HepG2 (cell line): Measurements from ENCODE around the gene STEAP3. TPM values are rescaled to one million over a fixed set of nuclear protein-coding genes. Genes with fewer than 3 reads are reported as not detected.
A peak's percentile ranks its signal among the peaks of the same experiment; 100 is the strongest.

Experiments
- AGO1 ChIP-seq: fragments of 200-400 bp; formaldehyde crosslinking; IDR thresholded peaks from 2 replicates; pipeline ENCODE4 v1.6.1; 2017; ENCODE audit warnings: mild to moderate bottlenecking, low read depth, low read length, moderate library complexity; ENCODE audit not compliant: poor library complexity, severe bottlenecking
- ATF7-NPFF ChIP-seq: sonication (generic); formaldehyde crosslinking; IDR thresholded peaks from 2 replicates; pipeline ENCODE4 v1.8.1; 2023; ENCODE audit warnings: mild to moderate bottlenecking, low read depth, missing genetic modification reagents, moderate library complexity
- CENPX ChIP-seq: sonication (generic); formaldehyde crosslinking; IDR thresholded peaks from 2 replicates; pipeline ENCODE4 v1.9.0; 2021; ENCODE audit warnings: mild to moderate bottlenecking, missing genetic modification reagents, moderate library complexity
- CSRNP1 ChIP-seq: sonication (generic); formaldehyde crosslinking; IDR thresholded peaks from 2 replicates; pipeline ENCODE4 v1.8.1; 2023; ENCODE audit warnings: mild to moderate bottlenecking, missing genetic modification reagents
- FOXC1 ChIP-seq: sonication (generic); formaldehyde crosslinking; IDR thresholded peaks from 2 replicates; pipeline ENCODE4 v1.8.0; 2022; ENCODE audit warnings: mild to moderate bottlenecking, missing genetic modification reagents, borderline replicate concordance
- GZF1 ChIP-seq: sonication (generic); formaldehyde crosslinking; IDR thresholded peaks from 2 replicates; pipeline ENCODE4 v1.5.1; 2020; ENCODE audit warnings: mild to moderate bottlenecking, missing genetic modification reagents
- HHEX ChIP-seq: IDR thresholded peaks from 2 replicates; pipeline ENCODE4 v1.6.1; 2016; ENCODE audit warnings: control low read depth
- HOXA3 ChIP-seq: sonication (generic); formaldehyde crosslinking; IDR thresholded peaks from 2 replicates; pipeline ENCODE4 v1.5.0; 2020; ENCODE audit warnings: missing genetic modification reagents
- JDP2 ChIP-seq: sonication (generic); formaldehyde crosslinking; IDR thresholded peaks from 2 replicates; pipeline ENCODE4 v1.8.1; 2022; ENCODE audit warnings: missing genetic modification reagents, borderline replicate concordance
- KDM2A ChIP-seq: sonication (generic); formaldehyde crosslinking; IDR thresholded peaks from 2 replicates; pipeline ENCODE4 v1.4.0; 2020; ENCODE audit warnings: low read depth, missing genetic modification reagents, borderline replicate concordance
- KDM5B ChIP-seq: sonication (generic); formaldehyde crosslinking; IDR thresholded peaks from 2 replicates; pipeline ENCODE4 v1.4.0; 2020; ENCODE audit warnings: missing genetic modification reagents, mild to moderate bottlenecking, borderline replicate concordance
- LBX2 ChIP-seq: sonication (generic); formaldehyde crosslinking; IDR thresholded peaks from 2 replicates; pipeline ENCODE4 v1.5.0; 2020; ENCODE audit warnings: missing genetic modification reagents, mild to moderate bottlenecking, borderline replicate concordance
- MLLT10 ChIP-seq: sonication (generic); formaldehyde crosslinking; IDR thresholded peaks from 2 replicates; pipeline ENCODE4 v1.4.0; 2020; ENCODE audit warnings: missing genetic modification reagents
- NAIF1 ChIP-seq: sonication (generic); formaldehyde crosslinking; IDR thresholded peaks from 2 replicates; pipeline ENCODE4 v1.5.0; 2020; ENCODE audit warnings: mild to moderate bottlenecking, missing genetic modification reagents, borderline replicate concordance
- NCOR1 ChIP-seq: fragments of 200-600 bp; sonication (generic); IDR thresholded peaks from 2 replicates; pipeline ENCODE4 v1.7.0; 2017; ENCODE audit warnings: antibody characterized with exemption, low read length, borderline replicate concordance
- POLR2A ChIP-seq, 2 experiments: IDR thresholded peaks; 2 replicates each; pipeline ENCODE4 v1.6.1; 2011; ENCODE audit warnings: low read depth in 2 of 2, low read length in 2 of 2, mild to moderate bottlenecking in 1 of 2, moderate library complexity in 1 of 2; ENCODE audit not compliant: insufficient read depth in 1 of 2
- PRMT3 ChIP-seq: sonication (generic); formaldehyde crosslinking; IDR thresholded peaks from 2 replicates; pipeline ENCODE4 v1.8.1; 2022; ENCODE audit warnings: low read depth, mild to moderate bottlenecking, moderate library complexity, missing genetic modification reagents, borderline replicate concordance
- TAF15 ChIP-seq: fragments of 200-400 bp; formaldehyde crosslinking; IDR thresholded peaks from one replicate; pipeline ENCODE4 v1.6.1; 2018; ENCODE audit warnings: mild to moderate bottlenecking, low read depth, low read length; ENCODE audit not compliant: poor library complexity, severe bottlenecking
- ZMYM4 ChIP-seq: sonication (generic); formaldehyde crosslinking; IDR thresholded peaks from 2 replicates; pipeline ENCODE4 v1.8.1; 2023; ENCODE audit warnings: mild to moderate bottlenecking, missing genetic modification reagents
- ZNF225 ChIP-seq: sonication (generic); formaldehyde crosslinking; IDR thresholded peaks from 2 replicates; pipeline ENCODE4 v1.4.0; 2020; ENCODE audit warnings: mild to moderate bottlenecking, missing genetic modification reagents
- ZNF256 ChIP-seq: sonication (generic); formaldehyde crosslinking; conservative IDR thresholded peaks from 2 replicates; pipeline ENCODE4 v1.4.0; 2020; ENCODE audit warnings: missing genetic modification reagents
- ZNF30 ChIP-seq: sonication (generic); formaldehyde crosslinking; IDR thresholded peaks from 2 replicates; pipeline ENCODE4 v1.5.0; 2020; ENCODE audit warnings: mild to moderate bottlenecking, missing genetic modification reagents
- ZNF558 ChIP-seq: sonication (generic); formaldehyde crosslinking; IDR thresholded peaks from 2 replicates; pipeline ENCODE4 v1.9.0; 2022; ENCODE audit warnings: mild to moderate bottlenecking, missing genetic modification reagents, borderline replicate concordance
- ZNF570 ChIP-seq: sonication (generic); formaldehyde crosslinking; IDR thresholded peaks from 2 replicates; pipeline ENCODE4 v1.4.0; 2020; ENCODE audit warnings: mild to moderate bottlenecking, missing genetic modification reagents, borderline replicate concordance
- ZNF605 ChIP-seq: sonication (generic); formaldehyde crosslinking; IDR thresholded peaks from 2 replicates; pipeline ENCODE4 v1.8.0; 2022; ENCODE audit warnings: mild to moderate bottlenecking, missing genetic modification reagents
- ZNF7 ChIP-seq: IDR thresholded peaks from 2 replicates; pipeline ENCODE4 v1.6.1; 2016; ENCODE audit warnings: missing biosample characterization, missing genetic modification reagents
- ZSCAN22 ChIP-seq: sonication (generic); formaldehyde crosslinking; IDR thresholded peaks from 2 replicates; pipeline ENCODE4 v1.4.0; 2020; ENCODE audit warnings: mild to moderate bottlenecking, missing genetic modification reagents
- polyA plus RNA-seq, 8 experiments: library from polyadenylated mRNA; depleted of rRNA in 3 of 8; stranded (reverse) in 7 of 8; unstranded in 1 of 8; fragments of >200 nt; fragmentation: Illumina TruSeq in 4 of 8; extraction: Trizol in 4 of 8; gene quantifications; 2 replicates each; pipeline versions ENCODE4 v1.2.1 to v1.2.3, GENCODE V29; 2011 to 2016; ENCODE audit warnings: low read depth in 4 of 8, missing spikeins in 1 of 8, mixed read lengths in 1 of 8; ENCODE audit not compliant: insufficient read depth in 1 of 8
- total RNA-seq, 5 experiments: library from RNA; depleted of rRNA; stranded (reverse); fragments of >200 nt; fragmentation: Illumina TruSeq; extraction: Trizol; gene quantifications; 2 replicates each; pipeline ENCODE4 v1.2.3, GENCODE V29; 2016; ENCODE audit warnings: low read depth in 1 of 5
- TF ChIP-seq, protein P1 (sequence below): sonication (generic); formaldehyde crosslinking; IDR thresholded peaks from 2 replicates; pipeline ENCODE4 v1.4.0; 2020; ENCODE audit warnings: mild to moderate bottlenecking, missing genetic modification reagents, borderline replicate concordance

The STEAP3 gene
- total and polyA plus RNA-seq, 2 of the 13 experiments (the other 11 are each of a cell fraction or from before 2014, with no cell fraction given): 7.3 to 21.1 TPM

GRCh38 chr2:119222863-119223520 lies 642 bp upstream of the STEAP3 start (continued):
- TF ChIP-seq CSRNP1 (no peak), GZF1 (no peak), HOXA3 (no peak), TAF15 (no peak), ZNF225 (no peak), ZNF30 (CRISPR knock-in tag) (0 out of 2 replicates have a peak, but pooled peaks have one; percentile 41), ZNF256 (CRISPR knock-in tag) (peak; percentile 42; the same call in 1 of the 2 replicates), HHEX (CRISPR knock-in tag) (no peak), NCOR1 (no peak), ZNF605 (peak; percentile 30; the same call in 1 of the 2 replicates), PRMT3 (CRISPR knock-in tag) (no peak), ZNF570 (CRISPR knock-in tag) (no peak), KDM2A (CRISPR knock-in tag) (no peak), AGO1 (no peak), ZSCAN22 (CRISPR knock-in tag) (no peak; the same call in 1 of the 2 replicates), ZNF7 (CRISPR knock-in tag) (no peak), NAIF1 (no peak), ZNF558 (CRISPR knock-in tag) (no peak), KDM5B (no peak), LBX2 (no peak), JDP2 (CRISPR knock-in tag) (no peak), MLLT10 (CRISPR knock-in tag) (no peak), POLR2A (IDR thresholded peaks at IDR 0.05; ENCODE audit: insufficient read depth in 1 of 2, low read depth in 2 of 2, low read length in 2 of 2) (no peak), FOXC1 (0 out of 2 replicates have a peak, but pooled peaks have one; percentile 42), ATF7-NPFF (CRISPR knock-in tag) (no peak), ZMYM4 (CRISPR knock-in tag) (0 out of 2 replicates have a peak, but pooled peaks have one; percentile 9), CENPX (CRISPR knock-in tag) (no peak)
- TF ChIP-seq, protein P1, sequence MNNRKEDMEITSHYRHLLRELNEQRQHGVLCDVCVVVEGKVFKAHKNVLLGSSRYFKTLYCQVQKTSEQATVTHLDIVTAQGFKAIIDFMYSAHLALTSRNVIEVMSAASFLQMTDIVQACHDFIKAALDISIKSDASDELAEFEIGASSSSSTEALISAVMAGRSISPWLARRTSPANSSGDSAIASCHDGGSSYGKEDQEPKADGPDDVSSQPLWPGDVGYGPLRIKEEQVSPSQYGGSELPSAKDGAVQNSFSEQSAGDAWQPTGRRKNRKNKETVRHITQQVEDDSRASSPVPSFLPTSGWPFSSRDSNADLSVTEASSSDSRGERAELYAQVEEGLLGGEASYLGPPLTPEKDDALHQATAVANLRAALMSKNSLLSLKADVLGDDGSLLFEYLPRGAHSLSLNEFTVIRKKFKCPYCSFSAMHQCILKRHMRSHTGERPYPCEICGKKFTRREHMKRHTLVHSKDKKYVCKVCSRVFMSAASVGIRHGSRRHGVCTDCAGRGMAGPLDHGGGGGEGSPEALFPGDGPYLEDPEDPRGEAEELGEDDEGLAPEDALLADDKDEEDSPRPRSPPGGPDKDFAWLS: 0 out of 2 replicates have a peak, but pooled peaks have one; percentile 2
